ENCODE data around the gene ANXA5. TPM values are rescaled to one million over a fixed set of nuclear protein-coding genes. Genes with fewer than 3 reads are reported as not detected.

Gene ANXA5
- total and polyA plus RNA-seq, 3 donors from 2014 or later, result 193 to 264 (median 250) TPM

- 76 to 79% methylated on average over 3 of the region's 3 CpGs for WGBS, 2 donors
- intact Hi-C loops (cut with DNase I; ENCODE audit: low total_unique reads), result no loop called here
- Histone ChIP-seq H3K4me1 (peaks cover 19% of the 10 kb centered on the region), H3K27ac (peak overlapping the region; percentile 9 to 28), H3K4me3 (no peak overlapping the region), H3K36me3 (ENCODE audit: low read depth, missing control alignments) (no peaks in the 10 kb centered on the region), H3K9me3 (no peaks in the 10 kb centered on the region), H3K27me3 (no peaks in the 10 kb centered on the region)
- DNase-seq, result no peak
- TF ChIP-seq POLR2A (IDR thresholded peaks at IDR 0.05) (no peak), CTCF (IDR thresholded peaks at IDR 0.05) (no peak)
Observed at GRCh38 chr4:121709766-121710405, 13.1 kb upstream of the ANXA5 start.

DNA sequence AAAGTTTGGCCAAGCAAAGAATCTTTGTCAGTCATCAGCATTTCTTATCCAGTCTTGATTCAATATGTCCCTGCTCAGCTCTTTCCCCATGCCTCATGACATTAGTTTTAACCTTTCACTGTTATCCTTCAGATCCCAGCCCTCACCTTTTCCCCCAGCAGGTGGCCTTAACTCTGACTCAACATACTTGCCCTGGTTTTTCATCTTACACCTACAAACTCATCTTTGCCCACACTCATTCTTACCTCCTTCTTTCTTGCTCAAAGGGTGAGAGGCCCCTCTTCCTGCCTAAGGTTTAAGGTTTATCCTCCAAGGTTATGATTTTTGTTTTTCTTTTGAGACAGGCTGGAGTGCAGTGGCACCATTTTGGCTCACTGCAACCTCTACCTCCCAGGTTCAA lies 10.6 kb upstream of the ANXA5 start:
- no peak for DNase-seq
- intact Hi-C loops (cut with DNase I; ENCODE audit: low total_unique reads), result no loop called here
- no peak overlapping the region for H3K4me3 ChIP-seq
- H3K36me3 ChIP-seq (ENCODE audit: low read depth, missing control alignments), result no peaks in the 10 kb centered on the region
- no peak for TF ChIP-seq CTCF (IDR thresholded peaks at IDR 0.05)
- H3K9me3 ChIP-seq, result no peaks in the 10 kb centered on the region
- H3K4me1 ChIP-seq, result peaks cover 19% of the 10 kb centered on the region
- no peak overlapping the region for H3K27ac ChIP-seq
- H3K27me3 ChIP-seq, result no peaks in the 10 kb centered on the region

GRCh38 chr4:121706595-121707021 lies 9.8 kb upstream of the ANXA5 start:
- TF ChIP-seq POLR2A (IDR thresholded peaks at IDR 0.05) (no peak), CTCF (IDR thresholded peaks at IDR 0.05) (no peak)
- WGBS, 2 donors, result 81 to 88% methylated on average over 4 of the region's 4 CpGs
- H3K4me1 ChIP-seq, result peaks cover 13% of the 10 kb centered on the region
- no peaks in the 10 kb centered on the region for H3K36me3 ChIP-seq (ENCODE audit: low read depth, missing control alignments)
- intact Hi-C loops (cut with DNase I; ENCODE audit: low total_unique reads), result no loop called here
- H3K4me3 ChIP-seq, result no peak overlapping the region
- H3K27me3 ChIP-seq, result no peaks in the 10 kb centered on the region
- no peak overlapping the region for H3K27ac ChIP-seq
- DNase-seq, result no peak
- no peaks in the 10 kb centered on the region for H3K9me3 ChIP-seq

DNA sequence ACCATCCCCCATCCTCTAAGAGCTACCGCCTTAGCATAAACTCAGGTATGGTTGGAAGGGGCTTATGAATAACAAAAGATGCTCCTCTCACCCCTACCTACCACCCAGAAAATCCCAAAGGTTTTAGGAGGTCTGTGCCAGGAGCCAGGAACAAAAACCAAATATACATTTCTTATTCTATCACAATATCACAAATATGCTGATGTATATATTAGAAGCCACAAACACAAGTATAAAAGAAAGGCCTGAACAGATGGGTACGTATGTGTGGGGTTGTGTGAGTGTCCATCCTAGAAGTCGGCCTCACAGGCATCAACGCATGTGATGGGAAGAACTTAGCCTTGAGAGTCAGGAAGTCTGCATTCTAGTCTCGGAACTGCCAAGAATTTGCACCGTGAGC lies 8.7 kb upstream of the ANXA5 start:
- Histone ChIP-seq H3K4me1 (peaks cover 6% of the 10 kb centered on the region), H3K27ac (no peak overlapping the region), H3K36me3 (ENCODE audit: low read depth, missing control alignments) (no peaks in the 10 kb centered on the region), H3K27me3 (no peaks in the 10 kb centered on the region), H3K9me3 (no peaks in the 10 kb centered on the region), H3K4me3 (no peak overlapping the region)
- no peak for DNase-seq
- intact Hi-C loops (cut with DNase I; ENCODE audit: low total_unique reads), result no loop called here
- 75 to 88% methylated on average over 6 of the region's 6 CpGs for WGBS, 2 donors
- no peak for TF ChIP-seq CTCF (IDR thresholded peaks at IDR 0.05)
- no peak for TF ChIP-seq POLR2A (IDR thresholded peaks at IDR 0.05)

DNA sequence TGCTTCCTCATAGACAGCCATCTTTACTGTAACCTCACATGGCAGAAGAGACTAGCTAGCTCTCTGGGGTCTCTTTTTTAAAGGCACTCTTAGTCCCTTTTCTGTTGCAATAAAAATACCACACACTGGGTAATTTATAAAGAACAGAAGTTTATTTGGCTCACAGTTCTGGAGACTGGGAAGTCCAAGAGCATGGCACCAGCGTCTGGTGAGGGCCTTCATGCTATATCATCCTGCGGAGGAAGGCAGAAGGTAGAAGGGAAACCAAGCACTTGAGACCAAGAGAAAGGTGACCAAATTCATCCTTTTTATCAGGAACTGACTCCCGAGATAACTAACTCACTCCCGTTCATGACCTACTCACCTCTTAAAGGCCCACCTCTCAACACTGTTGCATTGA lies 5.4 kb upstream of the ANXA5 start:
- H3K27me3 ChIP-seq, result no peaks in the 10 kb centered on the region
- H3K4me1 ChIP-seq, result no peaks in the 10 kb centered on the region
- H3K27ac ChIP-seq, result no peak overlapping the region
- no peak for DNase-seq
- no peak overlapping the region for H3K4me3 ChIP-seq
- 87 to 93% methylated on average over 4 of the region's 4 CpGs for WGBS, 2 donors
- no peaks in the 10 kb centered on the region for H3K36me3 ChIP-seq (ENCODE audit: low read depth, missing control alignments)
- no peaks in the 10 kb centered on the region for H3K9me3 ChIP-seq
- TF ChIP-seq CTCF (IDR thresholded peaks at IDR 0.05) (no peak), POLR2A (IDR thresholded peaks at IDR 0.05) (no peak)
- intact Hi-C loops (cut with DNase I; ENCODE audit: low total_unique reads), result no loop called here
